ENCODE data around the gene KRTAP10-11.

Gene KRTAP10-11

GRCh38 chr21:44619886-44620285, 26.3 kb upstream of the KRTAP10-11 start:
- H3K4me3 ChIP-seq (ENCODE audit: low read depth in 1 of 2, low read length in 2 of 2): no peak overlapping the region
- DNase-seq (no peak), ATAC-seq (ENCODE audit: insufficient read depth, low read depth) (no peak)
- no peak overlapping the region for H2AFZ ChIP-seq (ENCODE audit: low read depth, low read length)
- no peaks in the 10 kb centered on the region for H3K36me3 ChIP-seq (ENCODE audit: insufficient read depth, low read length)
- H3K9ac ChIP-seq (ENCODE audit: low read depth, low read length): no peak overlapping the region
- no peaks in the 10 kb centered on the region for H3K4me1 ChIP-seq (ENCODE audit: insufficient read depth, low read length)
- no peaks in the 10 kb centered on the region for H4K20me1 ChIP-seq (ENCODE audit: insufficient read depth, low read length)
- H3K4me2 ChIP-seq (ENCODE audit: insufficient read depth, low read length): no peak overlapping the region
- no peaks in the 10 kb centered on the region for H3K27me3 ChIP-seq (ENCODE audit: insufficient read depth, low read length, poor library complexity)
- no peak for TF ChIP-seq EZH2 (IDR thresholded peaks at IDR 0.05; ENCODE audit: borderline replicate concordance, low read depth, low read length, severe bottlenecking)
- TF ChIP-seq, protein P1, sequence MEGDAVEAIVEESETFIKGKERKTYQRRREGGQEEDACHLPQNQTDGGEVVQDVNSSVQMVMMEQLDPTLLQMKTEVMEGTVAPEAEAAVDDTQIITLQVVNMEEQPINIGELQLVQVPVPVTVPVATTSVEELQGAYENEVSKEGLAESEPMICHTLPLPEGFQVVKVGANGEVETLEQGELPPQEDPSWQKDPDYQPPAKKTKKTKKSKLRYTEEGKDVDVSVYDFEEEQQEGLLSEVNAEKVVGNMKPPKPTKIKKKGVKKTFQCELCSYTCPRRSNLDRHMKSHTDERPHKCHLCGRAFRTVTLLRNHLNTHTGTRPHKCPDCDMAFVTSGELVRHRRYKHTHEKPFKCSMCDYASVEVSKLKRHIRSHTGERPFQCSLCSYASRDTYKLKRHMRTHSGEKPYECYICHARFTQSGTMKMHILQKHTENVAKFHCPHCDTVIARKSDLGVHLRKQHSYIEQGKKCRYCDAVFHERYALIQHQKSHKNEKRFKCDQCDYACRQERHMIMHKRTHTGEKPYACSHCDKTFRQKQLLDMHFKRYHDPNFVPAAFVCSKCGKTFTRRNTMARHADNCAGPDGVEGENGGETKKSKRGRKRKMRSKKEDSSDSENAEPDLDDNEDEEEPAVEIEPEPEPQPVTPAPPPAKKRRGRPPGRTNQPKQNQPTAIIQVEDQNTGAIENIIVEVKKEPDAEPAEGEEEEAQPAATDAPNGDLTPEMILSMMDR (IDR thresholded peaks at IDR 0.05; ENCODE audit: borderline replicate concordance, extremely low read depth, low read length, poor library complexity, severe bottlenecking): no peak
- peaks cover 16% of the 10 kb centered on the region for H3K9me3 ChIP-seq (ENCODE audit: insufficient read depth, low read length, severe bottlenecking)
- H3K79me2 ChIP-seq (ENCODE audit: insufficient read depth, low read length): no peaks in the 10 kb centered on the region
- H3K27ac ChIP-seq (ENCODE audit: low read length): no peak overlapping the region

- Histone ChIP-seq H3K4me2 (ENCODE audit: insufficient read depth, low read length) (no peak overlapping the region), H3K27ac (ENCODE audit: low read length) (no peak overlapping the region), H3K27me3 (ENCODE audit: insufficient read depth, low read length, poor library complexity) (no peaks in the 10 kb centered on the region), H2AFZ (ENCODE audit: low read depth, low read length) (no peak overlapping the region), H3K9ac (ENCODE audit: low read depth, low read length) (no peak overlapping the region), H3K9me3 (ENCODE audit: insufficient read depth, low read length, severe bottlenecking) (peaks cover 14% of the 10 kb centered on the region), H3K4me1 (ENCODE audit: insufficient read depth, low read length) (no peaks in the 10 kb centered on the region), H3K79me2 (ENCODE audit: insufficient read depth, low read length) (no peaks in the 10 kb centered on the region), H4K20me1 (ENCODE audit: insufficient read depth, low read length) (no peaks in the 10 kb centered on the region), H3K36me3 (ENCODE audit: insufficient read depth, low read length) (no peaks in the 10 kb centered on the region), H3K4me3 (ENCODE audit: low read depth in 1 of 2, low read length in 2 of 2) (no peak overlapping the region)
- DNase-seq (no peak), ATAC-seq (ENCODE audit: insufficient read depth, low read depth) (no peak)
- TF ChIP-seq, protein P1 (IDR thresholded peaks at IDR 0.05; ENCODE audit: borderline replicate concordance, extremely low read depth, low read length, poor library complexity, severe bottlenecking): no peak
- no peak for TF ChIP-seq EZH2 (IDR thresholded peaks at IDR 0.05; ENCODE audit: borderline replicate concordance, low read depth, low read length, severe bottlenecking)
Observed at GRCh38 chr21:44623575-44623974, 22.6 kb upstream of the KRTAP10-11 start.

GRCh38 chr21:44625756-44626155, 20.5 kb upstream of the KRTAP10-11 start:
- H4K20me1 ChIP-seq (ENCODE audit: insufficient read depth, low read length): no peaks in the 10 kb centered on the region
- H3K9ac ChIP-seq (ENCODE audit: low read depth, low read length): no peak overlapping the region
- H2AFZ ChIP-seq (ENCODE audit: low read depth, low read length): no peak overlapping the region
- no peaks in the 10 kb centered on the region for H3K4me1 ChIP-seq (ENCODE audit: insufficient read depth, low read length)
- DNase-seq (no peak), ATAC-seq (ENCODE audit: insufficient read depth, low read depth) (no peak)
- peaks cover 10% of the 10 kb centered on the region for H3K9me3 ChIP-seq (ENCODE audit: insufficient read depth, low read length, severe bottlenecking)
- no peaks in the 10 kb centered on the region for H3K36me3 ChIP-seq (ENCODE audit: insufficient read depth, low read length)
- H3K4me3 ChIP-seq (ENCODE audit: low read depth in 1 of 2, low read length in 2 of 2): no peak overlapping the region
- TF ChIP-seq, protein P1 (IDR thresholded peaks at IDR 0.05; ENCODE audit: borderline replicate concordance, extremely low read depth, low read length, poor library complexity, severe bottlenecking): no peak
- TF ChIP-seq EZH2 (IDR thresholded peaks at IDR 0.05; ENCODE audit: borderline replicate concordance, low read depth, low read length, severe bottlenecking): no peak
- no peaks in the 10 kb centered on the region for H3K27me3 ChIP-seq (ENCODE audit: insufficient read depth, low read length, poor library complexity)
- H3K27ac ChIP-seq (ENCODE audit: low read length): no peak overlapping the region
- no peak overlapping the region for H3K4me2 ChIP-seq (ENCODE audit: insufficient read depth, low read length)
- H3K79me2 ChIP-seq (ENCODE audit: insufficient read depth, low read length): no peaks in the 10 kb centered on the region

- H3K4me1 ChIP-seq (ENCODE audit: insufficient read depth, low read length): no peaks in the 10 kb centered on the region
- H4K20me1 ChIP-seq (ENCODE audit: insufficient read depth, low read length): no peaks in the 10 kb centered on the region
- H3K4me3 ChIP-seq (ENCODE audit: low read depth in 1 of 2, low read length in 2 of 2): no peak overlapping the region
- peak; percentile 10 for DNase-seq
- H3K4me2 ChIP-seq (ENCODE audit: insufficient read depth, low read length): no peak overlapping the region
- H3K9me3 ChIP-seq (ENCODE audit: insufficient read depth, low read length, severe bottlenecking): peaks cover 15% of the 10 kb centered on the region
- no peaks in the 10 kb centered on the region for H3K79me2 ChIP-seq (ENCODE audit: insufficient read depth, low read length)
- no peak overlapping the region for H2AFZ ChIP-seq (ENCODE audit: low read depth, low read length)
- TF ChIP-seq EZH2 (IDR thresholded peaks at IDR 0.05; ENCODE audit: borderline replicate concordance, low read depth, low read length, severe bottlenecking): no peak
- TF ChIP-seq, protein P1 (IDR thresholded peaks at IDR 0.05; ENCODE audit: borderline replicate concordance, extremely low read depth, low read length, poor library complexity, severe bottlenecking): no peak
- H3K27ac ChIP-seq (ENCODE audit: low read length): no peak overlapping the region
- peak; percentile 39; the same call in 1 of the 3 replicates for ATAC-seq (ENCODE audit: insufficient read depth, low read depth)
- no peak overlapping the region for H3K9ac ChIP-seq (ENCODE audit: low read depth, low read length)
- H3K36me3 ChIP-seq (ENCODE audit: insufficient read depth, low read length): no peaks in the 10 kb centered on the region
- no peaks in the 10 kb centered on the region for H3K27me3 ChIP-seq (ENCODE audit: insufficient read depth, low read length, poor library complexity)
Observed at GRCh38 chr21:44626262-44626661, 20.0 kb upstream of the KRTAP10-11 start.

Measured in DND-41 (cell line).